Mucosa of stomach (tissue), 1 donor: ENCODE measurements around the gene LDLRAD4.

ENCODE experiments used
- H3K27me3 ChIP-seq: one replicate; pipeline ENCODE4 v1.7.0; 2013; ENCODE audit warnings: mild to moderate bottlenecking, low read length; ENCODE audit not compliant: control insufficient read depth, insufficient read depth
- H3K36me3 ChIP-seq: one replicate; pipeline ENCODE4 v1.7.0; 2013; ENCODE audit warnings: low read length; ENCODE audit not compliant: control insufficient read depth, insufficient read depth
- H3K4me1 ChIP-seq: one replicate; pipeline ENCODE4 v1.7.0; 2013; ENCODE audit warnings: mild to moderate bottlenecking, low read length; ENCODE audit not compliant: control insufficient read depth, insufficient read depth
- H3K4me3 ChIP-seq: one replicate; pipeline ENCODE4 v1.7.0; 2013; ENCODE audit warnings: low read length
- H3K9ac ChIP-seq: one replicate; pipeline ENCODE4 v1.7.0; 2013; ENCODE audit warnings: mild to moderate bottlenecking, low read length, moderate library complexity
- H3K9me3 ChIP-seq: one replicate; pipeline ENCODE4 v1.7.0; 2013; ENCODE audit warnings: mild to moderate bottlenecking, low read length, moderate library complexity; ENCODE audit not compliant: control insufficient read depth
- donor health status: Pancreatic carcinoma.

The LDLRAD4 gene

GRCh38 chr18:13276530-13277520 lies 58.3 kb downstream of the LDLRAD4 start:
- H3K9me3 ChIP-seq: no peaks in the 10 kb centered on the region
- H3K9ac ChIP-seq: no peak overlapping the region
- H3K36me3 ChIP-seq: no peaks in the 10 kb centered on the region
- no peaks in the 10 kb centered on the region for H3K4me1 ChIP-seq
- H3K4me3 ChIP-seq: no peak overlapping the region
- no peaks in the 10 kb centered on the region for H3K27me3 ChIP-seq

GRCh38 chr18:13278062-13278630 lies 59.6 kb downstream of the LDLRAD4 start:
- Histone ChIP-seq H3K9ac (no peak overlapping the region), H3K9me3 (no peaks in the 10 kb centered on the region), H3K36me3 (no peaks in the 10 kb centered on the region), H3K4me3 (no peak overlapping the region), H3K4me1 (no peaks in the 10 kb centered on the region), H3K27me3 (no peaks in the 10 kb centered on the region)

GRCh38 chr18:13279181-13280069 lies 60.9 kb downstream of the LDLRAD4 start:
- Histone ChIP-seq H3K9ac (no peak overlapping the region), H3K4me1 (no peaks in the 10 kb centered on the region), H3K9me3 (no peaks in the 10 kb centered on the region), H3K27me3 (no peaks in the 10 kb centered on the region), H3K36me3 (no peaks in the 10 kb centered on the region), H3K4me3 (no peak overlapping the region)

- no peaks in the 10 kb centered on the region for H3K36me3 ChIP-seq
- H3K9me3 ChIP-seq: no peaks in the 10 kb centered on the region
- no peak overlapping the region for H3K9ac ChIP-seq
- no peaks in the 10 kb centered on the region for H3K4me1 ChIP-seq
- no peaks in the 10 kb centered on the region for H3K27me3 ChIP-seq
- no peak overlapping the region for H3K4me3 ChIP-seq
Measured at GRCh38 chr18:13280070-13280795, 61.7 kb downstream of the LDLRAD4 start.

- no peak overlapping the region for H3K9ac ChIP-seq
- H3K4me1 ChIP-seq: no peaks in the 10 kb centered on the region
- no peaks in the 10 kb centered on the region for H3K36me3 ChIP-seq
- no peak overlapping the region for H3K4me3 ChIP-seq
- no peaks in the 10 kb centered on the region for H3K27me3 ChIP-seq
- H3K9me3 ChIP-seq: no peaks in the 10 kb centered on the region
Measured at GRCh38 chr18:13281406-13281805, 62.8 kb downstream of the LDLRAD4 start.

GRCh38 chr18:13283746-13284145 lies 65.2 kb downstream of the LDLRAD4 start:
- Histone ChIP-seq H3K4me1 (no peaks in the 10 kb centered on the region), H3K9me3 (no peaks in the 10 kb centered on the region), H3K4me3 (no peak overlapping the region), H3K36me3 (no peaks in the 10 kb centered on the region), H3K27me3 (no peaks in the 10 kb centered on the region), H3K9ac (no peak overlapping the region)

- Histone ChIP-seq H3K9ac (no peak overlapping the region), H3K4me3 (no peak overlapping the region), H3K4me1 (no peaks in the 10 kb centered on the region), H3K9me3 (no peaks in the 10 kb centered on the region), H3K36me3 (no peaks in the 10 kb centered on the region), H3K27me3 (no peaks in the 10 kb centered on the region)
Measured at GRCh38 chr18:13284330-13285027, 65.9 kb downstream of the LDLRAD4 start.

- no peak overlapping the region for H3K9ac ChIP-seq
- H3K4me1 ChIP-seq: no peaks in the 10 kb centered on the region
- H3K27me3 ChIP-seq: no peaks in the 10 kb centered on the region
- no peaks in the 10 kb centered on the region for H3K36me3 ChIP-seq
- no peak overlapping the region for H3K4me3 ChIP-seq
- H3K9me3 ChIP-seq: no peaks in the 10 kb centered on the region
Measured at GRCh38 chr18:13285874-13286273, 67.3 kb downstream of the LDLRAD4 start.

- H3K27me3 ChIP-seq: no peaks in the 10 kb centered on the region
- H3K9ac ChIP-seq: no peak overlapping the region
- no peaks in the 10 kb centered on the region for H3K9me3 ChIP-seq
- H3K4me1 ChIP-seq: no peaks in the 10 kb centered on the region
- no peaks in the 10 kb centered on the region for H3K36me3 ChIP-seq
- H3K4me3 ChIP-seq: no peak overlapping the region
Measured at GRCh38 chr18:13286456-13287125, 68.0 kb downstream of the LDLRAD4 start.

GRCh38 chr18:13287372-13287771 lies 68.8 kb downstream of the LDLRAD4 start:
- Histone ChIP-seq H3K9me3 (no peaks in the 10 kb centered on the region), H3K36me3 (no peaks in the 10 kb centered on the region), H3K27me3 (no peaks in the 10 kb centered on the region), H3K9ac (no peak overlapping the region), H3K4me1 (no peaks in the 10 kb centered on the region), H3K4me3 (no peak overlapping the region)
